Measurements from ENCODE around the gene SLC16A11.
A peak's percentile ranks its signal among the peaks of the same experiment; 100 is the strongest.

SLC16A11 gene

DNA sequence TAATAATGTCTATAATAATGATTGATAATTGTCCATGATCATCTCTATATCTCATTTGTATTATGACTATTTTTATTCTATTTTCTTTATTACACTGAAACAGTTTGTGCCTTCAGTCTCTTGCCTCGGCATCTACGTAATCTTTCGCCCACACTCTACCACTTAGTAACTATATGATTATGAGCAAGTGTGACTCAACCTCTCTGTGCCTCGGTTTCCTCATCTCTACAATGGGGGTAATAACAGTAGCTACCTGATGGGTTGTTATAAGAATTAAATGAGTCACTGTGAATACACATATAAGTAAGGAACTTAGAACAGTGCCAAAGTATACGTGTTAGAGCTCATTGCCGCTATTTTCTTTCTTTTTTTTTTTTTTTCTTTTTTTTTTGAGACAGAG, 3.7 kb upstream of the SLC16A11 start:
- TF ChIP-seq, protein P1, sequence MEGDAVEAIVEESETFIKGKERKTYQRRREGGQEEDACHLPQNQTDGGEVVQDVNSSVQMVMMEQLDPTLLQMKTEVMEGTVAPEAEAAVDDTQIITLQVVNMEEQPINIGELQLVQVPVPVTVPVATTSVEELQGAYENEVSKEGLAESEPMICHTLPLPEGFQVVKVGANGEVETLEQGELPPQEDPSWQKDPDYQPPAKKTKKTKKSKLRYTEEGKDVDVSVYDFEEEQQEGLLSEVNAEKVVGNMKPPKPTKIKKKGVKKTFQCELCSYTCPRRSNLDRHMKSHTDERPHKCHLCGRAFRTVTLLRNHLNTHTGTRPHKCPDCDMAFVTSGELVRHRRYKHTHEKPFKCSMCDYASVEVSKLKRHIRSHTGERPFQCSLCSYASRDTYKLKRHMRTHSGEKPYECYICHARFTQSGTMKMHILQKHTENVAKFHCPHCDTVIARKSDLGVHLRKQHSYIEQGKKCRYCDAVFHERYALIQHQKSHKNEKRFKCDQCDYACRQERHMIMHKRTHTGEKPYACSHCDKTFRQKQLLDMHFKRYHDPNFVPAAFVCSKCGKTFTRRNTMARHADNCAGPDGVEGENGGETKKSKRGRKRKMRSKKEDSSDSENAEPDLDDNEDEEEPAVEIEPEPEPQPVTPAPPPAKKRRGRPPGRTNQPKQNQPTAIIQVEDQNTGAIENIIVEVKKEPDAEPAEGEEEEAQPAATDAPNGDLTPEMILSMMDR (conservative IDR thresholded peaks at IDR 0.05): no peak
- peak overlapping the region; percentile 96 for H3K27ac ChIP-seq

DNA sequence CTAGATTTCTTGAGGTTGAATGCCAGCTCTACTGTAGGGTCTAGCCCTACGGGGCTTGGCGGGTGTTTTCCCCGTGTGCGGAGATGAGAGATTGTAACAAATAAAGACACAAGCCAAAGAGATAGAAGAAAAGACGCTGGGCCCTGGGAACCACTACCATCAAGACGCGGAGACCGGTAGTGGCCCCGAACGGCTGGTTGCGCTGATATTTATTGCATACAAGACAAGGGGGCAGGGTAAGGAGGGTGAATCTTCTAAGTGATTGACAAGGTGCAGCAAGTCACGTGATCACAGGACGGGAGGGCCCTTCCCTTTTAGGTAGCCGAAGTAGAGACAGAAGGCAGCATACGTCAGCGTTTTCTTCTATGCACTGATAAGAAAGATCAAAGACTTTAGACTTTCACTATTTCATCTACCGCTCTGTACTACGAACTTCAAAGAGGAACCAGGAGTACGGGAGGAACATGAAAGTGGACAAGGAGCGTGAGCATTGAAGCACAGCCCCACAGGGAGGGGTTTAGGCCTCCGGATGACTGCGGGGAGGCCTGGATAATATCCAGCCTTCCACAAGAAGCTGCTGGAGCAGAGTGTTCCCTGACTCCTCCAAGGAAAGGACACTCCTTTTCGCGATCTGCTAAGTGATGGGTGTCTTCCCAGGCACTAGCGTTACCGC, 3.0 kb upstream of the SLC16A11 start:
- peak overlapping the region; percentile 96 for H3K27ac ChIP-seq

DNA sequence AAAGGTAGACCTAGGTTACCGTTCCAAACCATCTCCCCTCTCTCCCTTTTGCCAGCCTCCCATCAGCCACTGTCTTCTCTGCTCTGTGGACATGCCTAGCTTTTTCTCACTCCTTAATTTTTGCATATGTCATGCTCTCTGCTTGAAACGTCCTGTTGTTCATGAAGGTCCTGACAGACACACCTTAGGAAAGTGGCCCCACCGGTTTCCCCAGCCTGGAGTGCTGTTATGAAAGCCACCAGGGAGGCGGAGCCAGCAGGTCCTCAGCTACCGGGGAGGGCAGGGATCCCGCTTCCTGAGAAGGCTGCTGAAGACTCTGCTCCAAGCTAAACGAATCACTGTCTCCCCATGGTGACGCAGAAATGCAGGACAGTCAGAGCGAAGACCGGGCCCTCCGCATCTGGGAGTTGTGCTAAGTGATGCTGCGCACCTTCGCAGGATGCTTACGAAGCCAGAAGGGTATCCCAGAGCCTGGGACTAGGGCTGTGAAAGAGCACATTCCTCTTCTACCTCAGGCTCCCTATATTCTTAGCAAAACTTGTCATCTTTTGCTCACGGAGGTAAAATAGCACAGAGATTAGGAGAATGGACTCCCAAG, 2.3 kb upstream of the SLC16A11 start:
- TF ChIP-seq, protein P1 (conservative IDR thresholded peaks at IDR 0.05): peak; percentile 11
- H3K27ac ChIP-seq: peak overlapping the region; percentile 96

DNA sequence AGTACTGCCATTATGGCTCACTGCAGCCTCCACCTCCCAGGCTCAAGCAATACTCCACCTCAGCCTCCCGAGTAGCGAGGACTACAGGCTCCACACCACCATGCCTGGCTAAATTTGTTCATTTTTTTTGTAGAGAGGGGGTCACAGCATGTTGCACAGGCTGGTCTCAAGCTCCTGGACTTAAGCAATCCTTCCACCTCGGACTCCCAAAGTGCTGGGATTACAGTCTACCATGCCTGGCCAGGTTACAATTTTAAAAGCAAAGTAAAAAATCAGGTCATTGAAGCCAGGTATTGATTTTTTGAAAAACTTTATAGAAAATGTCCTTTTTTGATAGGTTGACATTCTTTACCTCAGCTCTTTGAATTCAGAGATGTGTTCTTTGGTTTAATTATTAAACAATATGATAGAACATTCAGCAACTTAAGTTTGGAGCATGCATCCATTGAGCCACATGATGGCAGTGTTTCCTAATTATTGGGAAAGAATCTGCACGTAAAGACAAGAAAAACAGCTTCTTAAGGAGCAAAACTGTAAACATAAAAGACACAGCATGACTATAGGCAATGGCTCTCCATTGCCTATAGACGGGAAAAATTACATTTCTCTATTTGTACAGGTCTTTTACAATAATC, 1.7 kb upstream of the SLC16A11 start:
- peak overlapping the region; percentile 96 for H3K27ac ChIP-seq
- TF ChIP-seq, protein P1 (conservative IDR thresholded peaks at IDR 0.05): peak; percentile 68

DNA sequence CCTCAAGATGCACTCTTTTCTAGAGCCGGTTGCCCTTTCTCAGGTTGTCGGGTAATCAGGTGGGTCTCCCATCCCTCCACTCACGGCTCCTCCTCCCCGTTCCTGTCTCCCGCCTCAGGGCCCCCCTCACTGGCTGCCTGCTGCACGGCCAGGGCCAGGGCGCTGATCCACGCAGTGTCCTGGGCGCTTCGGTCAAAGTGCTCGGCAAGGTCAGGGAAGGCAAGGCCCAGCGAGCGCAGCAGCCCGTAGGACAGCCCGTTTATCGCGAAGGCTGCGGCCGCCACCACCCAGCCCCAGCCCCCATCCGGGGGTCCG, 753 bp downstream of the SLC16A11 start:
- H3K27ac ChIP-seq: no peak overlapping the region
- TF ChIP-seq, protein P1 (conservative IDR thresholded peaks at IDR 0.05): no peak

DNA sequence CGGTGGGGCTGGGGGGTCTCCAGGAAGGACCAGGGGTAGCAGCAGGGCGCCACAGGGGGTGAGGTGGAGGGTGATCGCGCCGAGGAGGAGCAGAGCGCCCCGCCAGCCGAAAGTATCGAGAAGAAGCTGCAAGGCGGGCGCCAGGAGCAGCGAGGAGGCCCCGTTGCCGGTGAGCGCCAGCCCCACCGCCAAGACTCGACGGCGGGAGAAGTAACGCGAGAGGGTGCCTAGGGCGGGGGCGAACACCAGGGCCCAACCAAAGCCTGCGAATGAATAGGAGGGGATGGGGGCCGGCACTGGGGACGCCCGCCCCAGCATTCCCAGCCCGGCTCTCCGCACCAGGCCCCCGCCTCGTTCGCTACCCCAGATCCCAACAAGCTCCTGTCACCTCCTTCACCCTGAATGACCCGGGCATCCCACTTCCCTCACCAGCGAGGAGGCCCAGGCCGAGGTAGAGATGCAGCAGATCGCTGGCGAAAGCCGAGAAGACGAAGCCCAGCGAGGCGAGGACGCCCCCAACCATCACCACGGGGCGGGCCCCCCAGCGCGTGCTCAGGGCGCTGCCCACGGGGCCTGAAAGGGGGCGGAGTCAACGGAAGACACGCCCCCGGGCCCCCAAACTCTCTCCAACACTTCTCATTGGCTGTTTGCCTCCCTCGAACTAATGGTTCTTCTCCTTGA, 1.3 kb downstream of the SLC16A11 start:
- H3K27ac ChIP-seq: no peak overlapping the region
- TF ChIP-seq, protein P1 (conservative IDR thresholded peaks at IDR 0.05): no peak

DNA sequence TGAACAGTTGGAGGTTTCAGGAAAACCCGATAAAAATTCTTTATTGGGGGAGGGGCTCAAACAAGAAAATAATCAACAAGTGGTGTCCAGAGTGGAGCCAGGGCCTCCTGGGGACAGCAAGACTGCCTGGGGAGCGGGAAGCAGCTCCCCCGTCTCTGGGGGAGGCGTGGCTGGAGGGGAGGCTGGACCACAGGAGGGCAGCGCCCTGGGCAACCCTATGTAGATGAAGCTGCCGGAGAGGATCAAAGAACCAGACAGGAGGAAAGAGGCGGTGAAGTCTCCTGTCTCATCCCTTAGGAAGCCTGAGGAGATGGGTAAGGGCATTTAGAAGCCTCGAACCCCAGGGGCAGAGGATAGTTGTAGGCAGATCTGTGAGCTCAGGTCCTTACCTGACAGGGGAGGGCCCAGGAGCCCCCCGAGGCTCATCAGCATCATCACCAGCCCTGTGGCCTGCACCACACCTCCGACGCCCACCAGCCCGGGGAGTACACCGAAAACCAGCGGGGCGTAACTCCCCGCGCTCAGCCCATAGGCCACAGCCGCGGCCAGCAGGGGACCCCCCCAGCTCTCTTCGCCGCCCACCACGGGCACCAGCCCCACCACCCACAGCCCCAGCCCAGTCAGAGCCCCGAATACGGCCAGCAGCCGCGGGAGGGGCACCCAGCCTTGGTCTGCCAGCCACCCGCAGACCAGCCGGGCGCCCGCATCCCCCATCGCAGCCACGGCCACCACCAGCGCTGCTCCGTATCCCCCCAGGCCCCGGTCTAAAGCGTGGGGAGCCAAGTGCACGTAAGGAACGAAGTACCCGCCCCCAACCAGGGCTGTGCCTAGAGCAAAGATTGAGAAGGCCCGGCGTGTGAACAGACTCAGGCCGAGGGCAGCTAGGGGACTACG, 2.0 kb downstream of the SLC16A11 start:
- no peak overlapping the region for H3K27ac ChIP-seq
- TF ChIP-seq, protein P1 (conservative IDR thresholded peaks at IDR 0.05): no peak
